Activated CD8-positive, alpha-beta memory T cell treated with anti-CD3 and anti-CD28 coated beads for 4 hours (primary cell): Measurements from ENCODE around the gene ZBP1.

ENCODE experiments used
- DNase-seq, 2 donors: peaks; one replicate each; pipeline ENCODE4 v3.0.0-alpha.2; 2020; ENCODE audit warnings: low read depth in 2 of 2

Gene ZBP1

DNA sequence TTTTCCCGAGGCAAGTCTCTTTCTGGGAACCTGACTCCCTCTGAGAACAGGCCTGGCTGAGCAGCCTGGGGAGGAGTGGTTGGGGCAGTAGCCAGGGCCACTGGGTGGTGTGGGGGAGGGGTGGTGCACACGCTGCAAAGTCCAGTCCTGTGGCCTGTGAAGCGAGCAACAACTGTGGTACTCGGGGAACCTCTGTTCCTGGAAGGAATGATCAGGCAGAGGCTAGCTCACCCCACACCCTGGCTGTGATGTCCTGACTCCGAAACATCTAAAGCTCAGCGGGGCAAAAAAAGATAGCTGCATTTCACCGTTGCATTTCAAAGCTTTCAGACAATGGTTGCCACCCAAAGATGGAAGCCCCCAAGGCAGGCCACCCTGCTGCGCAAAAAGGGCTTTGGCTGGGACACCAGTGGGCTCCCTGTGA lies 33.8 kb downstream of the ZBP1 start:
- DNase-seq, result no peak

DNA sequence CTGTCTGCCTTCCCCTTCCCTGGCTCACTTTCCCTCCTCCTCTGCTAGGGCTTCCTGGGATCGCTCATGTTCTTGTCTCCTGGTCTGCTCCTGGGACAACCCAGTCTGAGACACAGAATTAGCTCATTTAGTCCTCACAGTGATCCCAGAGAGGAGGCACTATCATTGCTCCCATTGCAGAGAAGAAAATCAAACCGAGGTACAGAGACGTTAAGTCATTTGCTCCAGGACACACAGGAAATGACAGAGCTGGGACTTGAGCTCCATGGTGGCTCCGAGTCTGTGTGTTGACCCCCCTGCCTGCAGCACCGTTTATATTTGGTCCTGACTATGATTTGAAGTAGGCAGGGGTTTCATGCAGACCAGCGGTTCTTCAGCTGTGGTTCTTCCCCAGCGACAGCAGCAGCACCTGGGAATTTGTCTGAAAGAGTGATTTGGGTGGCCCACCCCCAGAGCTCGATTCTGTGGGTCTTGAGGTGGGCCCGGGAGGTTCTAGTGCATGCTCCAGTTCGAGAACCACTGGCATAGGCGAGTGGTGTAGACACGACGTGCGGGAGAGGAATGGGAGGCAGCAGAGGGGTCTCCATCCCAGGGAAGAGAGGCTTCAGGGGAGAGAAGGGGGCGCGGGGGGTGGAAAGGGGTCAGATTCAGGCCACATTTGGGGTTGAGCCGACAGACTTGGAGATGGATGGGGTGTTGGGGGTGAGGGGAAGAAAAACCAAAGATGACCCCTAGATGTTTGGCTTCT lies 34.6 kb downstream of the ZBP1 start:
- no peak for DNase-seq

DNA sequence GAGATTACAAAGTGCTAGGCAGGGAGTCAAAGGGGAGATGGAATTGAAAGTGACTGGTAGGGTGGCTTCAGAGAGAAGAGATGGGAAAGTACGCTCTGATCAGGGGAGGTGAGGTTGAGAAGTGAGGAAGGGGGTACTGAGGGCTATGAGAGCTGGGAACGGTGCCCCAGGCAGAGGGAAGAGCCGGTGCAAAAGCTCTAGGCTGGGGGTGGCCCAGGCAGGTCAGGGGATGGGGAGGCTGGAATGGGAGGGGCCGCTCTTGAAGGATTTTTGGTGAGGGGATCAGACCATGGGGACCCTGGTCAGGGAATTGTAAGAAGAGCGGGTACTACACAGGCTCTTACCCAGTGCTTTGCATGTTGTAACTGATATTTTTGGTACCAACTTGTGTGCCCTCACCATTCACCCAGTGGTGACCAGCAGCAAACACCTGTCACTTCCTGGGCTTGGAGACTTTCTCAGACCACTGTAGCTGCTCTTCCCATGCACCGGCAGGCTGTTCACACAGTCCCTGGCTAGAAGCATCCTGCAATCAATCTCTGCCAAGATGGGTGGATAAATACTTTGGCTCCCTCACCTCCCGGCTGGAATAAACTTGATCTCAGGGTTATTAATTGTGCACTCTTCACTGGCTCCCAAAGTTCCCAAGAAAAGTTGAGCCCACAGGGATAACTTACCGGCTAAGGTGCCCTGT lies 35.3 kb downstream of the ZBP1 start:
- no peak for DNase-seq

DNA sequence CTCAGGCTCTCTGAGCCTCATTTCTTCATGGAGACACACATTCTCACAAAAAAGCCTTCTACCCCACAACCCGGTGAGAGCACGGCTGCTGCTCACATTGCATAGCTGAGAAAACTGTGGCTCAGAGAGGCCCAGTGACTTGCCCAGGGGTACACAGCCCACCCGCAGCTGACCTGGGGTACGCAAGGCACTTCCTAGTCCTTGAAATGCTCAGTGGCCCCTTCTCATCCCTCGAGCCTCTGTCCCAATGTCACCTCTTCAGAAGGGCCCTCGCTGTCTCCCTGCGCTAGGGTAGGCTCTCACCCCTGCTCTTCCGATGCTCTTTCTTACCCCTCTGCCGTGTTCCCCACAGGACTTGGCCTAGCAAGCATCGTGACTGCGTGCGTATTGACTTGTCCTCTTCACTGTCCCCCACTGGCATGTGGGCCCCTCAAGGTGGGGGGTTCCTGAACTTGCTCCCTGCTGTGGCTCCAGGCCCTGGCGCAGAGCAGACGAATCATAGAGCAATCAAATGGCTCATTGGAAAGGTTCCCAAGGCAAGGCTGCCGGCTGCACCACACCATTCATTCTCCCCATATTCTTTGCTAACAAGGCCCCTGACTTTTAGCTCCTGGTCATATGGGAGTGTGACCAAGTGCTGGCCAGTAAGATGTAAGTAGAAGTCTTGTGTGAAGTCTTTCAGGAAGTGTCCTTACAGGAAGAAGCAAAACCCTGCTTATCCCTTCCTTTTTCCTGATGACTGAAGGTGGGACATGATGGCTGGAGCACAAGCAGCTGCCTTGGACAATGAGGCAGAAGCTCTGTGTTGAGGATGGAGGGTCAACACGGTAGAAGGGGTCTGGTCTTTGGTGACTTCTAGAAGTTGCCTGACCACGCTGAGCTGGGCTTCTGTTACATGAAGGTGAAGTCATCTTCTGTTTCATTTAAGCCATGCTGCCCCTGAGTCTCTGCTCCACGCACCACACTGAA lies 36.7 kb downstream of the ZBP1 start:
- DNase-seq, result no peak

DNA sequence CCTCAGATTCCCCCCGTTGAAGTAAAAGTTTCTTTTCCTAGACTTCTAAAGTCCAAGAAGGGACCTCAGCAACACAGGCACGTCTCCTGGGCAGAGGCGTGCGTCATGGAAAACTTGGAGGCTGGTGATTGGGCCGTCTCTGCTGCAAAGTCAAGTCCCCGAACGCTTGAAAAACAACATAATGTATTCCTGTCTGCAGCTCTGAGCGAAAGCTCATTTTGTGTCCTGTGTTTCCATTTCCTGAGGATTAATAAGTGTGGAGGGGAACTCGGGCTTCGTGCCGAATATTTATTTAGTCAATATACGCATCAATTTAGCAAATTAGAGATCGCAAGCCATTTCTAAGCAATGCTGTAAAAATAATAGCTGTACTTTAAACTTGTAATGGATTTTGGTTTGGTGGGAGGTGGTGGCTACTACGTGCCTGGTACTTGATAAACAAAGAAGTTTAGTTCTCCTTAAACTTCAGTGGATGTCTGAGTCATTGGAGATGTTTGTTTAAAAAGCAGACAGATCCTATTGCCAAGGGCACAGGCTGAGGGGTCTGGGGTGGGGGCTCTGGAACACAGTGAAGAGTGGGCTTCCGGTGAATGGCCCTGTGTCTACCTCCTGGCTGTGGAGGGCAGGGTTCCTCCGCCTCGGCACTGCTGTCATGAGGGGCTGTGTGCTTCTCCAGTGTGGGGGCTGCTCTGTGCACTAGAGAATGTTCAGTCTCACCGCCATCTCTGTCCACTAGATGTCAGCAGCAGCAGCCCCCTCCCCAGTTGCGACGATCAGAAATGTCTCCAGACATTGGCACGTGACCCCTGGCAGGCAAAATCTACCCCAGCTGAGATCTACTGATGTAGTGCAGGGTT lies 37.6 kb downstream of the ZBP1 start:
- no peak for DNase-seq

DNA sequence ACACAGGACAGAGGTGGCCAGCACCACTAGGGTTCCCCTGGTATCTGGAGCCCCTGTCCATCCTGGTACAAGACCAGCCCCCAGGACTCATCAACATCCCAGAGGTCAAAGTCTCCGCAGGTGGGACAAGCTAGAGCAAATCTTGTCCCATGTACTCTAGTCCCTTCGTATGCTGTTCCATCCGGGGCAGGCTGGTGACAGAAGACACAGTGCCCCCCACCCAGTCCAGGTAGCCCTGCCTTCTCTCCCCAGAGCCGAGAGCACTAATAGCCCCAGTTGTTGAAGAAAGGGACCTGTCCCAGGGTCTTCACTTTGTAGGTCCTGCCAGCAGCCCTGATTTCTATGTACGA lies 38.2 kb downstream of the ZBP1 start:
- no peak for DNase-seq

DNA sequence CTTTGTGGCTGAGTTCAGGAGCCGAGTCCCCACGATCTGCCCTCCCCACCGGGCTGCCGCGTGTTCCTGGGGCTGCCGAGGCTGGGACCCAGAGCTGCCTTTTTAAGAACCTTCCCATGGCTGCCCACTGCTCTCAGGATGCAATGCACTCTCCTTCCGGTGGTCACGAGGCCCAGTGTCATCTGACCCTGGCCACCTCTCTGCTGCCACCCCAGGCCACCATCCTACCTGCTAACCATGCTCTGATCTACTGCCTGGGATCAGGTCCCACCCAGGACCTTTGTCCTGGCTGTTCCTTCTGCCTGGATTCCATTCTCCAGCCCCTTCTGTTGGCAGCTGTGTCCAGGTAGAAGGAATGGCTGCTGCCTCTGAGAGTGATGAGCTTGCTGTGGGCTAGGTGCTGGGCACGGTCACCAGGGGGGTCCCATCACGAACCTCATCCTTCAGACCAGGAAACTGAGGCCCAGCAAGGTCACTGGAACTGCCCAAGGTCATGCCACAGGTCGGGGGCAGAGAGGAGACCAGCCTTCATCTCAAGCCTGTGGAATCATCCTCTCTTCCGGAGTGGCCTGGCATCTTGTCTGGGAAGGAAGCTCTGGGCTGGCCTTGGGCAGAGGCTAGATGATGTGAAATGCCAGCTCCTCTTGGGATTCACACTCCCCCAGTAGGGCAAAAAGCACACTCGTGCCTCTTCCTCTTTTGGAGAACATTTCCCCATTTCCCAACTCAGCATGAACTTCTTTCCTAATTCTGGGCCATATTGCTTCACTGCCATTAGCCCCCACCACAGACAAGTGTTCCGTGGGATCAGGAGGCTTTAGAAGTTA lies 38.8 kb downstream of the ZBP1 start:
- no peak for DNase-seq

DNA sequence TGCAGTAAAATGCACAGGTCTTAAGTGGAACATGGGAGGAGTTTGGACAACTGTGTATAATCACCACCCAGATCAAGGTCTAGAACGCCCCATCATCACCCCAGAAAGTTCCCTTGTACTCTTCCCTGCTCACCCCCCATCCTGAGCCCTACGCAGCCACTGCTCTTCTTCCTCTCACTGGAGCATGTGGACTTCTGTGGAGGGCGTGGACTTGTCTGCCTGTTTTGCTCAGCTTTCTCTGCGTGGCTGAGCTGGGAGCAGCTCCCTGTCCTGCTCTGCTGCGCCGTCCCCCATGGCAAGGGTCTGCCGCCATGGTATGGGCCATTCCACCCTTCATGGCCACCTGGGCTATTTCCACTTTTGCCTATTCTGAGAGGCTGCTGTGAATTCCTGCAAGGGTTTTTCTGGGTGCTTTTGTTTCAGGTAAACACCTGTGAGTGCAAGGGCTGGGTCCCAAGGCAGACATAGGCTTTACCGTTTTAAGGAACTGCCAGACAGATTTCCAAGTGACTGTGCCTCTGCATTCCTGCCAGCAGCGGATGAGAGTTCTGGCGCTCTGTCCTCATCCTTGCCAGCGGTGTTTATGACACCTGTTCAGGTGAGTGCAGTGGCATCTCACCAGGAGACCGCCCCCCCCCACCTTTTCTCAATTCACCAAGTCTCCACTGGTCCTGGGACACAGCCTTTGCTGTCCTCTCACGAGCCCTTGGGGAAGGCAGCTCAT lies 39.6 kb downstream of the ZBP1 start:
- DNase-seq, result no peak

DNA sequence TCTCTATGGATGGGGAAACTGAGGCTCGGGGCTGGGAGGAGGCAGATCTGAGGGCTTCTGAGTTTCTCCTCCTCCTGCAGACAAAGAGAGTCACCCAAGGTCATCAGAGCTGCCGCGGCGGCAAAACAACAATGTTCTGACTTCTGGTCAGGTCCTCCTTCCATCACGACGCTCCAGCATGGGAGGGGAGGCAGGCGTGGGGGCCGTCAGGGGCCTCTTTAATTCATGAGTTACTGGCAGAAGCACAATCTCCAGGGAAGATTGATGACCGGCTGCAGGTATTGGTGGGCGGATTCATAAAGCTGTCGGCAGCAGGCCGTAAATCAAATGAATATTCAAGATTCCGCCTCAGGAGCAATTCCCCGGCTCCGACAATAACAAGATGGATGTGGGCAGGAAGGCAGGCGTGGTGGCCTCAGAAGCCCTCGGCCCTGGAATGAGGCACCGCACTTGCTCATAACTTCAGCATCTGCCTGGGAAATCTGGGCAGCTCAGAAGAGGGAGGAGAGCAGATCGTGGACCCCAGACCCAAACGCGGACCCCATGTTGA lies 40.3 kb downstream of the ZBP1 start:
- DNase-seq, result no peak

DNA sequence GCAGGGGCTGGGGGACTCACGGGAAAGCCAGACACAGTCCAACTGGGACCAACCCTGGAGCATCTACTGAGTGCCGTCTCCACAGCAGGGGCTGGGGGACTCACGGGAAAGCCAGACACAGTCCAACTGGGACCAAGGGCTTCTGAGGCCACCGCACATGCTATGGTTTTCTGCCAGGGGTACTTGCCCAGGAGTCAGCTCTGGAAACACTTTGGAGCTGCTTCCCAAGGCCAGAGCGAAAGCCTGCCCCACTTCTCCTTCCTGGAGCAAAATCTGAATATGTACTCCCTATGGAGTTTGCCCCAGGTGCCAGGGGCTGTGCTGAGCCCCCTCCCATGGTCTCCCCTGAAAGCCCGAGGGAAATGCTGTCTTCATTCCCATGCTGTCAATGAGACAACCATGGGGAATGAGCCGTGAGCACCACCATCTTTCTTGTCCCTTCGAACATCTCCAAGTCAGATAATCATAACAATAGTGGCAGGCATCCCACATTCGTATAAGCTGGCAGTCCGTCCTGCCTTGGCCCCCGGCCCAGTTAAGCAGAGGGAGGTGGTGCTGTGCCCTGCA lies 40.8 kb downstream of the ZBP1 start:
- no peak for DNase-seq

DNA sequence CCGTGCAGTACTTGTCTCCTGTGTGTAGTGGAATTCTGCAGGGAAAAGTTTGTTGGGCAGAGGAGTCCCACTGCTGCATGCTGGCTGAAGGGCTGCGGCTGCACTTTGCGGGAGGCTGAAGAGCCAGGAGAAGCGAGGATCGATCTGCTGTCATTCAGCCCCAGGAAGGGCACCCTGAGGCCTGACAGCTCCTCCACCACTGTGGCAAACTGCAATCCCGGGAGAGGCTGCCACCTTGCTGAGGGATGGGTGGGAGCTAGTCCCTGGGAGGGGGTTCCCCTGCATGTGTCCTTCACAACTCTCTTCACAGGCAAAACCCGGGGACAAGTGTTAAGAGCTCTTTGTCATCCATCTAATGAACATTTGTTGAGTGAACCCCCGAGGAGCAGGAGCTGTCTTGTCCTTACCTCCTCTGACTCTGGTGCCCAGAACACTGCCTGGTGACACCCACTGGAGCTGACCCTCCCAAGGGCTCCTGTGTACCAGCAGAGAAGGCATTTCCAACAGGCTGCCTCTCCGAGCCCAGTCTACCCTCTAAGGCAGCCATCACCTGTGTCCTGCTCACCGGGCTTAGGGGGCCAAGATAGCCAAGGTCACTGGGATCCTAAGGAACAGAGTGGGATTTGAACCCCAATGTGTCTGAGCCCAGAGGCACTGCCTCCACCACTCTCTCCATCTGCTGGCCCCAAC lies 41.6 kb downstream of the ZBP1 start:
- DNase-seq, result no peak

DNA sequence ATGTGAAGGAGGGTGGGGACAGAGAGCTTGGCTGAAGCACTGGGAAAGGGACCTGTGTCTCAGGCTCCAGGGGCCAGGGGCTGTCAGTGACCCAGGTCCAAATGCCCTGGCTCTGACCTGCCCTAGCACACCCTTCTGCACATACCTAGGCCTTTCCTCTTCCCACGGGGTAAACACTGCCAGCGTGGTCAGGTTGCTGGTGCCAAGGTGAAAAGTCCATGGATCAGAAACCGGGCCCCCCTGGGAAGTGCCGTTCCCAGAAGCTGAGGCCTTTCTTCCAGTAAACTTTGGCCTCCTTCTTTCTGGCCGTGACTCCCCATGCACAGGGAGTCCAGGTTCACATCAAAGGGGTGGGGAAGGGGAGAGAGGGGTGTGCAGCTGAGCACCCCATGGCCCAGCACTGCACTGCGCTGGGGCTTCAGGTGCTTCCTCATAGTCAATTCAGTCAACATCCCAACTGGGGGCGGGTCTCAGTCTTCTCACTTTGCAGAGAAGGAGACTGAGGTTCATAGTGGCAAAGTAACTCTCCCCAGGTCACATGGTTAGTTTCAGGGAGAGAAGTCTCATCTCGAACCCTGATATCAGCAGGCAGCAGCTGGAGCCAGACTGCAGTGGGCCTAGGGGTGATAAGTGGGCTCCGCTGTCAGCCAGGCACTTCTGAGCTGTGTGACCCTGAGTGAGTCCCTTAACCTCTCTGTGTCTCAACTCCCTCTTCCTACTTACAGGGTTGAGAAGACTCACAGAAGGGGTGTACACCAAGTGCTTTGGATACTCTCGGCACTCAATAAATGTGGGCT lies 42.3 kb downstream of the ZBP1 start:
- DNase-seq, result no peak

DNA sequence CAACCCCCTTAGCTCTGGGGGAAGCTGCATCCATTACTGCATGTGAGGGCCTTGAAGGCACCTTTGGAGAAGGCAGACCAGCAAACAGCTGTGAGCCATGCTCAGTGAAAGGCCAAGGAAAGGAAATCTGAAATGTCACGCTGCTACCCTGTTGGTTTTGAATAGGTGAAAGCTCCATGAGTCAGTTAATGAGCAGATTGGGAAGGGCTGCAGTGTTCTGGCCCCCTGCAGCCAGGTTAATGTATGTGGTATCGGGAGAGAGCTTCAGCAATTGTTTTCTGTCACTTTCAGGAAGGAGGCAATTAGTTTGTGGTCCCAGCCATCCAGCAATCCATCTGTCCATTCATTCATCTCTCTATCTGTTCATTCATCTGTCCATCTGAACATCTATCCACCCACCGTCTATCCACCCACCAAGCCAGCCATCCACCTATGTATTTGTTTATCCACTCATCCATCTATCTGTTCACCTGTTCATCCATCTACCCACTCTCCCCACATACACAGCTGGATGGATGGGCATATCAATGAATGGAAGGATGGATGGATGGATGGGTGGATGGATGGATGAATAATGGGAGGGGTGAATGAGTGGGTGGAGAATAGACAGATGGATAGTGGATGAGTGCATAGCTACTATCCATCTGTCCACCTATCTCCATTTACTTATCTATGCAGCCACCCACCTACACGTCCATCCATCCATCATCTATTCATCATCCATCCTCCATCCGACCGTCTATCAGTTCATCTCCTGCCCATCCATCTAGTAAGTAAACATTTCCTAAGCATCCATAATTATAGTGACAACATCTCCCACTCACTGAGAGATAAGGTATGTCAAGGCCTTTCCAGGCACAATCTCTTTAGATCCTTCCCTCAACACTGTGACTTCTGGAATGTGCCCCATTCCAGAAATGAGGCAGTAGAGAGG lies 43.3 kb downstream of the ZBP1 start:
- DNase-seq, result no peak

DNA sequence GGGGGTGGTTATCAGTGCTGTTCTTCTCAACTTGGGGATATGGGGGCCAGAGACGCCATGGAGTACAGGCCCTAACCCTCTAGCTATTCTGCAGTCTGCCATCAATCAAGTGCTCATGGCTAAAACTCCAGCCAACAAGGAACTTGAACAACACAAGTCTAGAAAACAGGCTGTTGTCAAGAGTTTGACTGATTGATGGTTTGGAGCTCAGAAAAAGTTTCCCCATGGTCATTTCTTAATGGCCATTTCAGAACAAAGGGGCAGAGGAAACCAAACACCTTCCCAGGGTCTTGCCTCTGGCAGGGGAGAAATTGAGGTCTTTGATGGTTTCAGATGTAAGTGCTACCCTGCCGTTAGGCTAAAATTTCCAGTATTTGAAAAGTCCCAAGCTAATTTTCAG lies 44.2 kb downstream of the ZBP1 start:
- DNase-seq, result no peak

DNA sequence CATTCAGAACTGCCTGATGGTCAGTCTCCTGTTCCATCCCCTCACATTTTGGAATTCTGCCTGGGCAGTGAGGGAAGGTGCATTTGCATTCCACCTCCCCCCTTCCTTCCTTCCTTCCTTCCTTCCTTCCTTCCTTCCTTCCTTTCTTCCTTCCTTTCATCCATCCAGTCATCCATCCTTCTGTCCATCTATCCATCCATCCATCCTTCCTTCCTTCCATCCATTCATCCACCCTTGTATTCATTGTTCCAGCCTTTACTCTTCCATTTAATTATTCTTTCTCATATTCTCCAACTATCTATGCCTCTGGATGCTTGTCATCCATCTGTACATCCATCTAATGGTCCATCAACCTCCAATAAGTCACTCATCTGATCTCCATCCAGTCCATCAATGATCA lies 45.3 kb downstream of the ZBP1 start:
- no peak for DNase-seq

DNA sequence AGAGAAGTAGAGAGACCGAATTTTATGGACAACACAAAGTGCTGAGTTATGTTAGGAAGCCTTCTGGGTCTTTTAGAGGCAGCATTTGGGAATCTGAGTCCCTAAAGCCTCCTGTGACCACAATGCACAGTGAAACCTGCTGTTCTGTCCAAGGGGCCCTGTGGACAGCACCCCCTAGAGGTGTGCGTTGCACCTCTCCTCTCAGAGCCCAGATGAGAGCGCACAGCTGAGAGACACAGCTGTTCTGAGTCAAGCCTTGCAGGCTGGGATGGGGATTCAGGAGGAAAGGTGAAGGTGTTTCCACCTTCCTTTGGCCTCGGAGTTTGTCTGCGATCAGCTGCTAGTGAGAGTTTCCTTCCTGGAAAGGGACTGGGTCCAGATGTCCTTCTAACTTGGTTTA lies 46.3 kb downstream of the ZBP1 start:
- no peak for DNase-seq

DNA sequence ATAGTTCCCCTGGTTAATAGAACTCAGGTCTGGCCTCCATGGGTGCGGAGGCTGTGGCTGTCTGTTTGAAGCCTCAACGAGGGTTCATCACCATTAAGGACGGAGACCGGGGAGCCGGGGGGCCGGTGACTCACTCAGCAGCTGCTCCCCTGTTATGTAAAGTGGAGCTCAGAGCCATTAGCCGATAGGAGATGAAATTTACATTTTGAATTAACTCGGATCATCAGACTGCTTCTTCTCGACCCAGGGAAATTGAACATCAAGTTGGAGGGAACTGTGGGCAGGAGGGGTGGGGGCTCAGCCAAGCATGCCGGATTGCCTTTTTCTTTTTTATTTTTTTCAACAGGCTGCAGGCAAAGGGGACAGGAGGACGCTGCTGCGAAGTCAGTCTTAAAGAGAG lies 47.0 kb downstream of the ZBP1 start:
- no peak for DNase-seq
